ENCODE data around the gene POC1A.

The POC1A gene

DNA sequence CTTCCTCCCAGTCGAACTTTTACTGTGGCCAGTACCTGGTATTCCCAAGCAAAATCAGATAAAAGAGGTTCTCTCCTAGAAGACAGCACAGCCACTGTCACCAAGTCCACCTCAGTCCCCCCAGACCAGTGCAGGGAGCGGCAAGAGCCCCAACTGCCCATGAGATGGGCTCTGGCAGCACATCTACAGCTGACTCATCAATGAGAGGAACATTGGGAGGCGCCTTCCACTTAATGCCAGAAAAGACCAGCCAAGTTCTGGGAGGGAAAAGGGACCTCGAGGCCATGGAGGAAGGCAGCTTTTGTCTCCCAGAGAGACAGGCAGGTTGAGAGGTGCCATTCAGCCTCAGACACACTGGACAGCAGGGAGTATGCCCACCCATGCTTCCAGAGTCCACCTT is 28.2 kb downstream of the POC1A start:
- DNase-seq = no peak

DNA sequence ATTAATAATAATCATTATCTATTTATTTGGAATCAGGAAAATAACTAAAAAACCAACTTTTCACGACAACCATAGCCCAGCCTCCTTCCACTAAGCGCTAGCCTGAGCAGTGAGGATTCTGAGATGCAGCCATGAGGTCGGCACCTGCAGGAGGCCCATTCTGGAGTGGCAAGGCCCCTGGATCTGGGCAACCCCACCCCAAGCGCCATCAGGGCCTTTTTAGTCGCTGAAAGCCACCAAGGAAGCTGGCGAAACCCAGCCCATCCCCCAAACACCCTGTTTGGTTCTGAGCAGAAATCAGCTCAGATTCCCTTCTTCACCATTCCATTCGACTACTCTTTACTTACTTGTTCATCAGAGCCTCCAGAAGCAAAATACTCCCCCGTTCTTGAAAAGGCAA is 29.5 kb downstream of the POC1A start:
- no peak for DNase-seq

DNA sequence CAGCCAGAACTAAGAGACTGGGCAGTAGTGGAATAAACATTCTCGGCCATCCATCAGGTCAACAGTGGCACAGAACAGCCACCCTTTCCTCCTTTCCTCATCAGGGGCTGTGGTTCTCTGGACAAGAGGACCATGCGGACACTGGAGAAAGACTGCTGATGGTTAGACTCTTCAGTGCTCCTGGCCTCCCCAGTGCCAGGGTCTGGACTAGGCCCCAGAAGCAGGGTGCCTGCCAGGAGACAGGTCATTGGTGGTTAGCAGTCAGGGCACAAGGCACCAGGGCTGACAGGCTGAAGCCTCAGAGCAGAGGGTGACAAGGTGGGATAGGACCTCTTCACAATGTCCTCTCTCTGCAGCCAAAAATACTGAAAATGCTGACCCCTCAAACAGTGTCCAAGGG is 30.1 kb downstream of the POC1A start:
- DNase-seq = no peak

GRCh38 chr3:52123106-52123725 is 31.0 kb downstream of the POC1A start:
- no peak for DNase-seq

- no peak for DNase-seq
Measured at GRCh38 chr3:52122491-52122890, 31.7 kb downstream of the POC1A start.

GRCh38 chr3:52121813-52122212 is 32.4 kb downstream of the POC1A start:
- no peak for DNase-seq

DNA sequence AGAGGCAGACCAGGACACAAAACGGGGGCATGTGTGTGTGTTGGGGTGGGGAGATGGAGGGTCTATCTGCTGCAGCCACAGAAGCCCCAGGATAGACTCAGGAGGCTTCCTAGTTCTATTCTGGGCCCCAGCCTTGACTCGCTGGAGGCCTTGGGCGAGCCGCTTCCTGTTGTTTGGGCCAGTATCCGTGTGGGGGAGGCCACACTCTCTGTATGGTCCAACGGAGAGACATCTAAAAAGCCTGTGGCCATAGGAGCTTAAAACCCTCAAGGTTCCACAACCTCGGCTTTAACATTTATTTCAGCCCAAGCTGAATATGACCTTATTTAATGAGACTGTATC is 32.8 kb downstream of the POC1A start:
- no peak for DNase-seq

GRCh38 chr3:52120556-52121463 is 33.4 kb downstream of the POC1A start:
- DNase-seq = no peak

- DNase-seq = no peak
Measured at GRCh38 chr3:52119826-52120225, 34.4 kb downstream of the POC1A start.

DNA sequence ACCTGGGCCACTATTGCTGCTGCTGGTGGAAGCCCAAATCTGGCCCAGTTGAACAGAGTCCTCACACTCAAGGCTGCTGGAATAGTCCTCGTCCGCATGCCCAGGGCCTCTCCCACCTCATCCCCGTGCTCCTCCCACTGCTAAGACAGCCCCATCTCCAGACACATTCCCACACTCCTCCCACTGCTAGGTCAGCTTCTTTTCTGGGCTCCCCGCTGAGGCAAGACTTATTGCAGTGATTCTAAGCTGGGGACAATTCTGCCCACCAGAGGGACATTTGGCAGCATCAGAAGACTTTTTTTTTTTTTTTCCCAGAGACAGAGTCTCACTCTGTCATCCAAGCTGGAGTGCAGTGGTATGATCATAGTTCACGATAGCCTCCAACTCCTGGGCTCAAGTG is 35.1 kb downstream of the POC1A start:
- DNase-seq = no peak

DNA sequence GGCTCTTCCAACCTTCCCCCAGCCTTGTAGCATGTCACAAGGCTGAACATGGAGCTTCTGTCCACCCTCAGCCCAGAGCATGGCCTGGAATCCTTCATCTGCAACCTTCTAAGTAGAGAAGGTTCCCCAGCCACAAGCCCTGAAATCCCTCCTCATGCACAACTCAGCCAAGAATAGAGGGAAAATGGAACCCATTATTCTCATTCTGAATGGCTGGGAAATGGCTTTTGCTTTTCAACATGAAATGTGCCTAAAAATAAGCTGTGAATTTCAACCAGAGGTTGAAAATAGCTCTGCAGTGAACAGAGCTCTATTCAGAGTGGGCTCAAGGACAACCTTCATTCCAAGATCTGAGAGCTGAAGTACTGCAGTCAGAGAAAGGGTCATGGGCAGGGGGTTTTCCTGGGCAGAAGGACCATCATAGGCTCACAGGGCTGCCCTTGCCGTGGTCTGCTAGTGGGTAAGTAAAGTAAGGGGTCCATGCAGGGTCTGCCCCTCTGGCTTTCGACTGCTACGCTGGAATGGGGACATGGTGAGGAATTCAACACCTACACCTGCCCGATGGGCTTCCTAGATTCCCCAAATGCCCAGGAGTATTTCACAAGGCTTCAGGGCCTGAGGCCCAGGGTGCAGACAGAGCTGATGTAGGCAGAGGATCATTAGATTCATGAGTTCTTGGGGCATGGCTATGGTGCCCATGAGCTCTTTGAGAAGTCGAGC is 35.9 kb downstream of the POC1A start:
- no peak for DNase-seq

DNA sequence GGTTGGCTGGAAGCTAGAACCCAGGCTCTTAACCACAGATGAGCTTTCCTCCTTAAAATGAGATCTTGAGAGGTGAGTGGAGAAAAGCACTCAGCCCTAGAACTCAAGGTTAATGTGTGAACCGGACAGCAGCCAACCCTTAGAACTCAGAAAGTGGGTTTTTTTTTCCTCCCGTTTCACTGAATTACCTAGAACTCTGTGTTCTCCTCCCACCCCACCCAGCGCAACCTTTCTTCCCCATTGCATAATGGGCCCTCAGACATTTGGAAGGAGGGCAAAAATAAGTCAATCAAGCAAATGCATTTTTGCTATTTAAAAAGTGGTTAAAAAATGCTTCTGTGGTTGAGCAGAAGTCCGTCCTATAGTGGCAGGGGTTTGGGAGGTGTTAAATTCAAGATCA is 36.7 kb downstream of the POC1A start:
- no peak for DNase-seq

DNA sequence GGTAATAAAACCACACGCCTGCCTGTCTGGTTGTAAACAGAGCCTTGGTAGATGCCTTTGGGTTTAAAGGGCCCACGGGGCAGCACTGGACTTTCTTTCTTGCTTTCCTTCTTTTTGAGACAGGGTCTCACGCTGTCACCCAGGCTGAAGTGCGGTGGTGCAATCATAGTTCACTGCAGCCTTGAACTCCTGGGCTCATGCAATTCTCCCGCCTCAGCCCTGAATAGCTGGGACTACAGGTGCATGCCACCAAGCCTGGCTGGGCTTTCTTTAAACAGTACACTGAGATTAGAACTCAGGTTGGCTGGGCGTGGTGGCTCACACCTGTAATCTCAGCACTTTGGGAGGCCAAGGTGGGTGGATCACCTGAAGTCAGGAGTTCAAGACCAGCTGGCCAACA is 42.2 kb downstream of the POC1A start:
- no peak for DNase-seq

DNA sequence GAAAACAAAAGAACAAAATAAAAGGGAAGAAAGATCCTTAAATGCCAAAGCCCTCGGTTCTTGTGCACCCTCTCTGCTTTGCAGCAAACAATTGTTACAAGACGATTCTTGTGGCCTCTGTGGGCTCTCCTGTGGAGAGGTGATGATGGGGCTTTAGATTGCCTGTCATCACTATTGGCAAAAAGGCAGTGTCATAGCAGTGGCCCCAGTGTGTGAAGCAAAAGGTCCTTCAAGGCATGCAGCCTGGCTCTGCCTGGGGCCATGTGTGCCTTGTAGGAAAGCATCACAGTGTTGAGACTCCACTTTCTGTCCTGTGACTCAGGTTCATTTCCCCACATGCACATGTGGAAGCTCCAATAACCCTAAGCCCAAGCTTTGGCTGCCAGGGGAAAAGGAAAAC is 43.7 kb downstream of the POC1A start:
- DNase-seq = no peak

- no peak for DNase-seq
Measured at GRCh38 chr3:52109611-52110301, 44.5 kb downstream of the POC1A start.

GRCh38 chr3:52108302-52109232 is 45.7 kb downstream of the POC1A start:
- peak; percentile 10 for DNase-seq

GRCh38 chr3:52106951-52107611 is 47.1 kb downstream of the POC1A start:
- DNase-seq = no peak

DNA sequence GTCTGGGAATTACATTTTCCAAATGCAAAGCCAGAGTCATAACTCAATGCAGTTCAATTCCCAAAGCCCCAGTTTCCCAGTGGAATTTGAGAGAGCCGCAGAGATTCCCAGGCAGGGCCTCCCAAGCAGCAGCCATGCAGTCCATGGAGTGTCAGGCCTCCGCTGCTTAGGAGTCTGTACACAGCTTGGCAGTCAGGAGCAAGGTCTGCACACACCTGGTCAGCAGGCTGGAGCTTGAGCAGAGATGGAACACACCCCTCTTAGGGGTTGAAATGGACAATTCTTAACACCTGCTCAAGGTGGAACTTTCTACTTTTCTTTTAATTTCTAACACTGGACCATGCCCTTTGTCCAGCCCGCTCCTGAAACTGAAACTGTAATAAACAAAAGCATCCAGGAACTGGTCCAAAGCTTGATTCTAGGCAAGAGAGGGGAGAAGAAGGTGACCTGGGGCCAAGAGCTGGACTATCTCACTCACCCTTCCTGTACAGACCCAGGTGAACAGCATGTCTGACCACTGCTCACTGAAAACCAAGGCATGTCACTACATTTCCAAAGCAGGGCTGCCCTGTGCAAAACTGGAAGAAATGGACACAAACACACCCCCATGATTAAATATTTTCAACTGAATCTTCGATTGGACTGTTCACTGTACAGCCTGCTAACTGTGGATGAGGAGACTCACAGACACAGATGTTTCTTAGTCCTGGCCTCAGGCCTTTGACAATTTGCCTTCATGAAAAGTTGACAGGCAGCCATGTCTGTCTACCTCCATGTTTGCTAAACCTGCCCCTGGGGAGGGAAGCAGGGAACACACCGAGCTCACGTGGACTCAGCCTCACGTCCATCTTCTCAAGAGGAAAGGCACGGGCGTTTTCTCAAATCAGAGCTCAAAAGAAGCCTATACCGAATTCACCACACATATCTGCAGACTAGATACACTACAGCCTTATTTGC is 49.3 kb downstream of the POC1A start:
- DNase-seq = no peak

- no peak for DNase-seq
Measured at GRCh38 chr3:52102934-52103333, 51.3 kb downstream of the POC1A start.

DNA sequence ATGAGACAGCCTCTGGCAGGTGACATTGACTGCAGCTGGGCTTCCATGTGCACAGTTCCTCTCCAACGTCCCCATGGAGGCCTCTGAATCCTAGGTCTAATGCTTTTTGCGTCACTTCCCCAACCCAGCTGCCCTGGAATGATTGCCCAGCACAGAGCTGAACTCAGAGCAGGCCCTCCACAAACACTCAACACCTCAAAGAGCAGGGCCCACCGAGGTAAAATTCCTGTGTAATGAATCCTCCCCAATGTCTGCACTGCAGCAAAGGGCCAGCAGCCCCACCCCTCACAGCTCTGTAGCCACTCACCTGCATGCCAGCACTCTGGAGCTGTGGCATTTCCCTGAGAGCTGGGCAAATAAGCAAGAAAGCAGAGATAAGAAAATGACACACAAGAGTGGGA is 55.2 kb downstream of the POC1A start:
- DNase-seq = no peak

All from DMS153 (cell line).